H1 (cell line): ENCODE data around the gene CLDN34. TPM values are rescaled to one million over a fixed set of nuclear protein-coding genes. Genes with fewer than 3 reads are reported as not detected.

Experiments
- CTCF ChIA-PET: fragments of 300-600 bp; sonication (Branson Sonifier 250); formaldehyde crosslinking; loops from one replicate; lab custom pipeline; 2021; ENCODE audit not compliant: partially characterized antibody; lab: Charles Lee
- POLR2A ChIA-PET: fragments of 300-600 bp; sonication (Branson Sonifier 250); formaldehyde crosslinking; loops from one replicate; lab custom pipeline; 2021; ENCODE audit warnings: inconsistent platforms; ENCODE audit not compliant: partially characterized antibody; lab: Charles Lee
- DNase-seq, 2 experiments: peaks; one replicate each; pipeline versions ENCODE4 v3.0.0 to v3.0.0-alpha.2; 2010 to 2022; ENCODE audit warnings: low spot score in 2 of 2, low read depth in 1 of 2, mixed read lengths in 1 of 2
- FAIRE-seq: peaks from 2 replicates; lab custom pipeline; 2011; peaks lifted over from hg19 to GRCh38; lab: Jason Lieb, UNC
- H2AFZ ChIP-seq: 2 replicates; pipeline ENCODE4 v1.8.1; 2012; ENCODE audit warnings: low read length, inconsistent platforms
- H2AK5ac ChIP-seq: 2 replicates; pipeline ENCODE4 v1.6.1; 2013; ENCODE audit warnings: low read depth, low read length
- H2BK120ac ChIP-seq: replicated peaks from 2 replicates; pipeline ENCODE3; 2013; ENCODE audit warnings: low read depth, low read length, inconsistent platforms
- H2BK12ac ChIP-seq: 2 replicates; pipeline ENCODE4 v1.6.1; 2013; ENCODE audit warnings: low read depth, low read length
- H2BK15ac ChIP-seq: 2 replicates; pipeline ENCODE4 v1.6.1; 2013; ENCODE audit warnings: low read length
- H2BK20ac ChIP-seq: 2 replicates; pipeline ENCODE4 v1.6.1; 2013; ENCODE audit warnings: low read length
- H2BK5ac ChIP-seq: 2 replicates; pipeline ENCODE4 v1.6.1; 2013; ENCODE audit warnings: low read depth, low read length
- H3K14ac ChIP-seq: 2 replicates; pipeline ENCODE4 v1.6.1; 2013; ENCODE audit warnings: inconsistent platforms; ENCODE audit not compliant: insufficient read length
- H3K18ac ChIP-seq: 2 replicates; pipeline ENCODE4 v1.6.1; 2013; ENCODE audit warnings: low read length; ENCODE audit errors: extremely low read depth
- H3K23ac ChIP-seq: 2 replicates; pipeline ENCODE4 v1.6.1; 2013; ENCODE audit warnings: inconsistent platforms; ENCODE audit not compliant: insufficient read length
- H3K23me2 ChIP-seq: 2 replicates; pipeline ENCODE4 v1.6.1; 2013; ENCODE audit warnings: low read depth, low read length
- H3K27ac ChIP-seq: 2 replicates; pipeline ENCODE4 v1.6.1; 2011; ENCODE audit warnings: low read depth, low read length, inconsistent platforms
- H3K27me3 ChIP-seq, 4 experiments: replicated peaks in 1 of 4; 1 replicate in 1 of 4; 2 replicates in 3 of 4; pipeline versions ENCODE4 v1.6.1 to v1.8.1; 2011 to 2013; ENCODE audit warnings: low read length in 3 of 4, mild to moderate bottlenecking in 3 of 4, inconsistent platforms in 2 of 4, mixed read lengths in 2 of 4, moderate library complexity in 1 of 4; ENCODE audit not compliant: control insufficient read depth in 3 of 4, insufficient read depth in 3 of 4; ENCODE audit errors: extremely low read depth in 1 of 4
- H3K36me3 ChIP-seq, 4 experiments: 2 replicates each; pipeline versions ENCODE4 v1.6.1 to v1.8.1; 2011 to 2013; ENCODE audit warnings: mild to moderate bottlenecking in 4 of 4, low read length in 3 of 4, moderate library complexity in 2 of 4, control low read depth in 1 of 4, inconsistent platforms in 1 of 4; ENCODE audit not compliant: insufficient read depth in 4 of 4, control insufficient read depth in 2 of 4
- H3K4ac ChIP-seq: replicated peaks from 2 replicates; pipeline ENCODE3; 2013; ENCODE audit warnings: low read length, low read depth, mixed read lengths, inconsistent platforms; ENCODE audit not compliant: insufficient read length
- H3K4me1 ChIP-seq, 4 experiments: replicated peaks in 1 of 4; 1 replicate in 1 of 4; 2 replicates in 3 of 4; pipeline versions ENCODE4 v1.6.1 to v1.8.1; 2011 to 2013; ENCODE audit warnings: low read length in 3 of 4, inconsistent platforms in 2 of 4, mixed read lengths in 1 of 4; ENCODE audit not compliant: insufficient read depth in 4 of 4, control insufficient read depth in 3 of 4
- H3K4me2 ChIP-seq, 2 experiments: 2 replicates each; pipeline versions ENCODE4 v1.6.1 to v1.8.1; 2011 to 2013; ENCODE audit warnings: low read depth in 2 of 2, low read length in 2 of 2, control low read depth in 1 of 2, inconsistent platforms in 1 of 2, mild to moderate bottlenecking in 1 of 2; ENCODE audit not compliant: insufficient read depth in 1 of 2
- H3K4me3 ChIP-seq, 4 experiments: fragments of 200-600, 300-600 bp in 1 of 4; sonication (generic), shearing (Covaris generic), sonication (Bioruptor Twin) in 1 of 4; 2 replicates each; pipeline versions ENCODE4 v1.5.1 to v1.8.1; 2011 to 2016; ENCODE audit warnings: low read length in 4 of 4, low read depth in 3 of 4, control low read depth in 2 of 4, inconsistent platforms in 2 of 4, mild to moderate bottlenecking in 2 of 4, mixed read lengths in 1 of 4, moderate library complexity in 1 of 4; ENCODE audit not compliant: insufficient read depth in 2 of 4; ENCODE audit errors: extremely low read depth in 1 of 4
- H3K56ac ChIP-seq: replicated peaks from 2 replicates; pipeline ENCODE3; 2013; ENCODE audit warnings: low read depth, mild to moderate bottlenecking, mixed read lengths, low read length, inconsistent platforms; ENCODE audit not compliant: insufficient read length
- H3K79me1 ChIP-seq: 2 replicates; pipeline ENCODE4 v1.6.1; 2013; ENCODE audit warnings: low read depth, low read length, control low read depth
- H3K79me2 ChIP-seq, 2 experiments: 2 replicates each; pipeline versions ENCODE4 v1.6.1 to v1.8.1; 2012 to 2013; ENCODE audit warnings: low read length in 2 of 2, mild to moderate bottlenecking in 2 of 2, inconsistent platforms in 1 of 2; ENCODE audit not compliant: insufficient read depth in 2 of 2, control insufficient read depth in 1 of 2
- H3K9ac ChIP-seq, 4 experiments: replicated peaks in 1 of 4; 1 replicate in 1 of 4; 2 replicates in 3 of 4; pipeline versions ENCODE4 v1.6.1 to v1.8.1; 2011 to 2013; ENCODE audit warnings: low read depth in 3 of 4, low read length in 3 of 4, control low read depth in 2 of 4, mild to moderate bottlenecking in 2 of 4, moderate library complexity in 2 of 4, inconsistent platforms in 1 of 4; ENCODE audit errors: extremely low read depth in 1 of 4
- H3K9me3 ChIP-seq, 2 experiments: 2 replicates each; pipeline versions ENCODE4 v1.6.1 to v1.8.1; 2012 to 2013; ENCODE audit warnings: mild to moderate bottlenecking in 2 of 2, moderate library complexity in 2 of 2, control low read depth in 1 of 2, inconsistent platforms in 1 of 2, low read depth in 1 of 2, low read length in 1 of 2, mixed read lengths in 1 of 2; ENCODE audit not compliant: insufficient read depth in 2 of 2
- H4K20me1 ChIP-seq, 2 experiments: replicated peaks in 1 of 2; 2 replicates each; pipeline versions ENCODE3 to v1.8.1; 2011 to 2013; ENCODE audit warnings: inconsistent platforms in 2 of 2, low read length in 2 of 2, mild to moderate bottlenecking in 1 of 2; ENCODE audit not compliant: insufficient read depth in 2 of 2, control insufficient read depth in 1 of 2
- H4K5ac ChIP-seq: 2 replicates; pipeline ENCODE4 v1.6.1; 2013; ENCODE audit warnings: low read length, low read depth, mixed read lengths, inconsistent platforms; ENCODE audit not compliant: insufficient read length
- H4K8ac ChIP-seq: 2 replicates; pipeline ENCODE4 v1.8.0; 2013; ENCODE audit warnings: mild to moderate bottlenecking, moderate library complexity, low read length, inconsistent platforms; ENCODE audit not compliant: insufficient read depth; ENCODE audit errors: extremely low read depth
- H4K91ac ChIP-seq: replicated peaks from 2 replicates; pipeline ENCODE3; 2013; ENCODE audit warnings: low read length, mixed read lengths, inconsistent platforms; ENCODE audit not compliant: insufficient read length
- BACH1 ChIP-seq: IDR thresholded peaks from 2 replicates; pipeline ENCODE4 v1.6.1; 2012; ENCODE audit warnings: low read length, improper control_type of control experiment
- CHD2 ChIP-seq: IDR thresholded peaks from 2 replicates; pipeline ENCODE4 v1.6.1; 2012; ENCODE audit warnings: low read length, improper control_type of control experiment
- WGBS, 2 experiments: shearing (Covaris generic) in 1 of 2; methylation state at CpG; one replicate each; pipeline versions ENCODE4 v1.1.6 to v1.1.7; 2013 to 2015; ENCODE audit warnings: low lambda C conversion rate in 2 of 2, mixed read lengths in 2 of 2, inconsistent platforms in 1 of 2, low coverage in 1 of 2, missing lambda C conversion rate in 1 of 2; ENCODE audit not compliant: insufficient replicate concordance in 2 of 2, insufficient coverage in 1 of 2, insufficient read length in 1 of 2; ENCODE audit errors: extremely low coverage in 1 of 2, missing lambda C conversion rate in 1 of 2; 5-methylcytosine and 5-hydroxymethylcytosine counted together
- polyA plus RNA-seq, 7 experiments: library from polyadenylated mRNA; depleted of rRNA in 3 of 7; stranded (reverse) in 5 of 7; unstranded in 2 of 7; fragments of >200 nt in 5 of 7; fragments of 200-250 nt in 2 of 7; gene quantifications; 1 replicate in 5 of 7; 2 replicates in 1 of 7; 4 replicates in 1 of 7; pipeline versions ENCODE4 v1.2.1 to v1.2.3, GENCODE V29; 2011 to 2013; ENCODE audit warnings: missing spikeins in 2 of 7, mixed read lengths in 2 of 7
- total RNA-seq: library from RNA; stranded (reverse); fragmentation: NEBNext Ultra II Directional; extraction: Animal tissue kit (Norgen Biotek cat#: 25700); gene quantifications from 2 replicates; pipeline ENCODE4 v1.2.1, GENCODE V29; 2021

Gene CLDN34
- total and polyA plus RNA-seq, 2 of the 8 experiments (the other 6 are each of a cell fraction or from before 2014, with no cell fraction given): 0.26 to 0.50 TPM

DNA sequence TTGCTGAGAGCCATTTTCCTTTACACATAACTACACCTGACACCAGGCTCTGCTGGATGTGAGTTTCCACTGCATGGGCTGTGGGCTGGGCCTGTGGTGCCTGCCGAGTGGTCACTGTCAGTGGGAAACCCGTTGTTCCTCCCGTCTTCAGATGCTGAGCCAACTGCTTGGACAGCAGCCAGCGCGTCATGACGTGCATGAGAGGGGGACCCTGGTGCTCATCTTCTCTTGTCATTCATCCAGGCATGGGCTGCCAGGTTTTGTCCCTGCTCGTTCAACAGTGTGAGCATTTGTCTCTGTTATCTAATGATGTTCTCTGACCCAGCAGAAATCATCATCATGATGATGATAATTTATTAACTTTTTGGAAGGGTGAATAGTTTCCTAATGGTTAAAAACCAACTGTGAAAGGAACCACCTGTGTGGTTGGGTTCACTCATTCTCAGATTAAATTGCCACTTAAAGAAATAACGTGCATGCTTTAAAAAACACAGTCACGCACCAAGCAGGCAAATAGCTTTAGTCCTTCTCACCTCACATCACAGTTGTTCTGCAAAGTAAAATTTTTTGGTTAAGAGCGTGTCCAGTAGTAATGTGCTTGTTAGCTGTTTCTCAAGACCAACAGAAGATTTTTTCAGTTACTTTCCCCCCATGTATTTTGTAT, 19.9 kb upstream of the CLDN34 start:
- Histone ChIP-seq H3K27me3 (no peaks in the 10 kb centered on the region), H2BK120ac (no peak overlapping the region), H3K4me2 (no peak overlapping the region), H3K79me1 (no peaks in the 10 kb centered on the region), H2BK20ac (no peak overlapping the region), H3K18ac (no peak overlapping the region), H2BK5ac (no peak overlapping the region), H3K23me2 (no peaks in the 10 kb centered on the region), H3K4ac (no peak overlapping the region), H3K9ac (no peak overlapping the region), H3K14ac (no peak overlapping the region), H2BK12ac (no peak overlapping the region), H2AFZ (no peak overlapping the region), H3K9me3 (peaks cover 0 to 1% of the 10 kb centered on the region in 2 experiments; a peak in 1 of 4 replicates), H2BK15ac (no peak overlapping the region), H3K4me1 (no peaks in the 10 kb centered on the region), H4K20me1 (no peaks in the 10 kb centered on the region), H2AK5ac (no peak overlapping the region), H3K23ac (no peak overlapping the region), H4K8ac (no peak overlapping the region), H4K5ac (no peak overlapping the region), H3K79me2 (no peaks in the 10 kb centered on the region), H3K56ac (no peak overlapping the region), H3K27ac (no peak overlapping the region), H3K4me3 (no peak overlapping the region), H4K91ac (no peak overlapping the region), H3K36me3 (peaks cover 2 to 15% (median 5%) of the 10 kb centered on the region in 4 experiments; a peak in 4 of 8 replicates)
- CTCF ChIA-PET: interaction anchor here (0.6 to 1.0 kb wide), 3 partner anchors 14 to 159 kb away, joined by 3 to 5 read pairs (median 3); no protein-coding TSS in a partner anchor
- no peak for FAIRE-seq
- 93% methylated on average over 8 of the region's 10 CpGs; no CpG with 5 or more reads in 1 of the 2 experiments for WGBS, 2 experiments
- no peak for TF ChIP-seq BACH1
- TF ChIP-seq CHD2: no peak
- DNase-seq: no peak
- POLR2A ChIA-PET: no interaction called here
